ENCODE measurements around the gene SRD5A3. TPM values are rescaled to one million over a fixed set of nuclear protein-coding genes. Genes with fewer than 3 reads are reported as not detected.
A peak's percentile ranks its signal among the peaks of the same experiment; 100 is the strongest.

SRD5A3 gene
- total RNA-seq, 1 donor from 2014 or later, result 6.8 TPM

DNA sequence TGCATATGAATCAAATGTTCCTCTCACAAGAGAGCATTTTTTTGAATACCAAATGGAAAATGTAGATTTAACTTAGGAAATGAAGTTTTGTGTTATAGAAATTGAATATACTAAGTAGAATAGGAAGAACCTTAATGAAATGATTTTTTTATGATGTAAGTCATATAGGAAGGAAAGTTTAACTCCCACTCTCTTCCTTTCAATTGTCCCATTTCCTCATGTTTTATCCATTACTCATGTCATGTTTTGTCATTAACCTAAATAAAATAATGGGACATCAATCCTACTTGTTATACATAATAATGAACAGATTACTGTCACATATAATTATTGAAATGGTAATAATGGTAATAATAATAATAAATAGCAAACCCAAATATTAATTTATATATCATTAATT is 22.7 kb upstream of the SRD5A3 start:
- intact Hi-C loops (cut with micrococcal nuclease), result loop anchor here (5.0 to 10.0 kb wide), 2 partner anchors 326 to 349 kb away; no protein-coding TSS in a partner anchor
- H3K4me3 ChIP-seq, result no peak overlapping the region
- no peaks in the 10 kb centered on the region for H3K27me3 ChIP-seq (ENCODE audit: low read depth)
- no peak for DNase-seq
- peaks cover 14% of the 10 kb centered on the region for H3K4me1 ChIP-seq
- no peaks in the 10 kb centered on the region for H3K9me3 ChIP-seq (replicated peaks)
- no peaks in the 10 kb centered on the region for H3K36me3 ChIP-seq
- TF ChIP-seq CTCF (IDR thresholded peaks at IDR 0.05; ENCODE audit: borderline replicate concordance), result no peak
- no peak overlapping the region for H3K27ac ChIP-seq (replicated peaks)

DNA sequence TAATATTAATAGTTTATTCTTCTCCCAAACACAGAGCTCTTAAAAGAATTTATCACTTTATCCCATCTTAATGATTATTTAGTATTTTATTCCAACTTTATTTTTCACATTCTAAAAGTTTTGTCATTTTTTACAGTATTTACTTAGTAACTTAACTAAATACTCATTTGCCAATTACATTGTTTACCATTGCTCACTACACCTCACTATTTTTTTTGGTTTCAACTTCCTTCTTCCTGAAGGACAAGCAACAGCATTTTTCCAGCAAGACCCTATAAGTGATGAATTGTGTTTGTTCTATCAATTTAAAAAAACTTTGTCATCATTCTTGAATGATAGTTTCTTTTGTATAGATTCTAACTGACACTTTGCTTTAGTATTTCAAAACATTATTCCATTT is 19.4 kb upstream of the SRD5A3 start:
- Histone ChIP-seq H3K27me3 (ENCODE audit: low read depth) (no peaks in the 10 kb centered on the region), H3K4me1 (no peaks in the 10 kb centered on the region), H3K9me3 (replicated peaks) (peaks cover 14% of the 10 kb centered on the region), H3K4me3 (no peak overlapping the region), H3K36me3 (no peaks in the 10 kb centered on the region), H3K27ac (replicated peaks) (no peak overlapping the region)
- no peak for TF ChIP-seq CTCF (IDR thresholded peaks at IDR 0.05; ENCODE audit: borderline replicate concordance)
- DNase-seq, result no peak
- intact Hi-C loops (cut with micrococcal nuclease), result loop anchor here (10.0 kb wide), 1 partner anchor 352 kb away; no protein-coding TSS in a partner anchor

DNA sequence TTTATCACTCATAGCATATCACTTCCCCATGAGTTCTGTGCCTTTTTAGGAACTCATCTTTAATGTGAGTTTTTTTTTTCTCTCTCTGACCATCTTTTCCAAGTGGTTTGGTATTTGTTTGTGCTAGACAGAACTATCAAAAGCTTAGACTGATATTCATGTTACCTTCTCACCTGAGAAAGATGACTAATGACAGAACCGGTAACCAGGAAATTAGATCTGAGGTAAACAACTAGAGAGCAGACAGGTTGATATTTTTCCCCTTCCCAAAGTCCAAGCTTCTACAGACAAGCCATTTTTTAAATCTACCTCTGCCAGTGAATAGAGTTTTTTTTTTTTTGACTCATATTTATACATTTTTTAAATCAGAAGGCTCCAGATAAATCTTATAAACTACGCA is 17.0 kb upstream of the SRD5A3 start:
- Histone ChIP-seq H3K4me3 (no peak overlapping the region), H3K27me3 (ENCODE audit: low read depth) (no peaks in the 10 kb centered on the region), H3K9me3 (replicated peaks) (peaks cover 14% of the 10 kb centered on the region), H3K36me3 (no peaks in the 10 kb centered on the region), H3K4me1 (no peaks in the 10 kb centered on the region), H3K27ac (replicated peaks) (no peak overlapping the region)
- no peak for DNase-seq
- intact Hi-C loops (cut with micrococcal nuclease), result loop anchor here (10.0 kb wide), 1 partner anchor 354 kb away; no protein-coding TSS in a partner anchor
- TF ChIP-seq CTCF (IDR thresholded peaks at IDR 0.05; ENCODE audit: borderline replicate concordance), result no peak

DNA sequence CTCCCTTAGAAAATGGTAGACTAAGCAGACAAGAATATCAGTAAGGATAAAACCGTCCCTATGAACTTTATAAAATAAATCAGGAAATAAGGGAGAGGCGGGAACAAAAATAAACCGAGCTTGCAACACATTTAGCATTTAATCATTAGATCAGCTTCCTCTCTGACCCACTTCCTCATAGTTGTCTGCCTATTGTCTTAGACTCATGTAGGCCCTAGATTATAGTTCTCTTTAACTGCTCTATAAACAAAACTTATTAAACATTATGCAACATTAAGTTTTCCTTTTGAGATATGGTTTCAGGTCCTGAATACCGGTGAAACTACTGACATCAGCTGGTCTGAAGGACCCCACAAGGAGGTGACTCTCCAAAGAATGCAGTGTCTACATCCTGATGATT is 15.8 kb upstream of the SRD5A3 start:
- TF ChIP-seq CTCF (IDR thresholded peaks at IDR 0.05; ENCODE audit: borderline replicate concordance), result no peak
- Histone ChIP-seq H3K4me1 (no peaks in the 10 kb centered on the region), H3K27me3 (ENCODE audit: low read depth) (no peaks in the 10 kb centered on the region), H3K36me3 (no peaks in the 10 kb centered on the region), H3K27ac (replicated peaks) (peak overlapping the region; percentile 50), H3K4me3 (no peak overlapping the region), H3K9me3 (replicated peaks) (peaks cover 14% of the 10 kb centered on the region)
- DNase-seq, result no peak
- intact Hi-C loops (cut with micrococcal nuclease), result no loop called here

DNA sequence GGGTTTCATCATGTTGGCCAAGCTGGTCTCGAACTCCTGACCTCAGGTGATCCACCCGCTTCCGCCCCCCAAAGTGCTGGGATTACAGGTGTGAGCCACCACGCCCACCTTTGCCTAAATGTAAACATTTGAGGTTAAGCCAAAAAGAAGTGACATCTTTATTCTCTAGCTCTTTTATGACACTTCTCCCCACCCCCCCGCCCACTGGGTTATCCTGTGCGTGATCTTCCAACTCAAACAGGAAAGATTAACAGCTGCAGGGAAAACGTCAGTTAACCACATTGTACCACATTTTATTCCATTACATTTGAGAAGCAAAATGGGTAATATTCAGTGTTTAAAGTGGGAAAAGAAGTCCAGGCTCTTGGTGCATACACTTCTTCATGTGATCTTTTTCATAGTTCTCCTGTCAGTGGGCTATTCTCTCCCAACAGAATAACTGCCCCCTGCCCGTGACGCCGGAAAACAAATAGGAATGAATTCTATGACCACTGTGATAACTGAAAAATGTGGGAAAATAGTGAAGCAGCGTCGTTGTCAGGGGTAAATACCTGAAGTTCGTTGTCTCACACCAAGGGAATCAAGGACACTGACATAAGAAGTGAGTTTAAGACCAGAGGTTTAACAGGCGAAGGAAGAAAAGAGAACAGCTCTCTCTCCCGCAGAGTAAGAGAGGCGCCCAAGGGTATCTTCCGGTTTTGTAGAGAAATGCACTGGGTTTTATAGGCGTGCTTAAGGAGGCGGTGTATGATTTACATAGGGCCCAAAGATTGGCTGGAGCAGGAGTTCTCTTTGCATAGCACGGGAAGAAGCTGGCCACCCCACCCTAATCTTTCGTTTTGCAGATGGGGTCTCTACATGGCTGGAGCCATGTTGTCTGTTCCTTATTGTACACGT is 9.7 kb upstream of the SRD5A3 start:
- Histone ChIP-seq H3K4me1 (no peaks in the 10 kb centered on the region), H3K27ac (replicated peaks) (no peak overlapping the region), H3K36me3 (no peaks in the 10 kb centered on the region), H3K4me3 (no peak overlapping the region), H3K27me3 (ENCODE audit: low read depth) (no peaks in the 10 kb centered on the region), H3K9me3 (replicated peaks) (no peaks in the 10 kb centered on the region)
- no peak for TF ChIP-seq CTCF (IDR thresholded peaks at IDR 0.05; ENCODE audit: borderline replicate concordance)
- intact Hi-C loops (cut with micrococcal nuclease), result no loop called here
- DNase-seq, result no peak

Measured in left ventricle myocardium inferior (tissue), 1 donor.